Body of pancreas (tissue), 4 donors: Measurements from ENCODE around the gene IFIT2. TPM values are rescaled to one million over a fixed set of nuclear protein-coding genes. Genes with fewer than 3 reads are reported as not detected.

Experiments used
- ATAC-seq: fragments of 150-250 bp; one replicate; pipeline ENCODE4 v1.9.1; 2016
- DNase-seq, 4 donors: peaks; one replicate each; pipeline ENCODE4 v3.0.0-alpha.2; 2019
- H3K27ac ChIP-seq, 4 donors: fragments of 200-600 bp; sonication (generic); 1 replicate in 3 of 4; 2 replicates in 1 of 4; pipeline versions ENCODE4 v1.5.1 to v1.6.1; 2016 to 2019; ENCODE audit warnings: mild to moderate bottlenecking in 1 of 4, mixed read lengths in 1 of 4, moderate library complexity in 1 of 4
- H3K27me3 ChIP-seq, 2 donors: fragments of 200-600 bp; sonication (generic); one replicate each; pipeline ENCODE4 v1.6.0; 2016; ENCODE audit warnings: mild to moderate bottlenecking in 1 of 2
- H3K36me3 ChIP-seq, 2 donors: fragments of 200-600 bp; sonication (generic); replicated peaks in 1 of 2; 2 replicates each; pipeline ENCODE4 v1.5.1; 2016; ENCODE audit warnings: low read depth in 2 of 2; ENCODE audit not compliant: insufficient read depth in 1 of 2
- H3K4me1 ChIP-seq: fragments of 200-600 bp; sonication (generic); one replicate; pipeline ENCODE4 v1.6.0; 2016
- H3K4me3 ChIP-seq, 2 donors: fragments of 200-600 bp; sonication (generic); 1 replicate in 1 of 2; 2 replicates in 1 of 2; pipeline ENCODE4 v1.5.1; 2016 to 2019
- H3K9me3 ChIP-seq, 3 donors: fragments of 200-600 bp; sonication (generic); 1 replicate in 2 of 3; 2 replicates in 1 of 3; pipeline ENCODE4 v1.5.1; 2016
- POLR2A ChIP-seq, 3 donors: fragments of 450-650 bp; IDR thresholded peaks; one replicate each; pipeline ENCODE4 v1.6.1; 2016; ENCODE audit warnings: antibody characterized with exemption in 3 of 3, mild to moderate bottlenecking in 2 of 3
- WGBS, 2 donors: methylation state at CpG; one replicate each; pipeline ENCODE4 v1.1.5; 2017; 5-methylcytosine and 5-hydroxymethylcytosine counted together
- intact Hi-C: fragments of 100-400 bp; cut with DNase I; formaldehyde crosslinking; loops from one replicate; pipeline ENCODE4 v1.15.1; 2023
- total RNA-seq, 2 donors: library from RNA; depleted of rRNA; stranded (reverse); fragments of >200 nt; gene quantifications; one replicate each; pipeline ENCODE4 v1.1.0, GENCODE V29; 2016
- TF ChIP-seq, protein P1 (sequence below), 7 experiments: fragments of 450-650 bp in 4 of 7; fragments of 200-600 bp in 3 of 7; sonication (generic) in 3 of 7; IDR thresholded peaks; one replicate each; pipeline ENCODE4 v1.5.1; 2016 to 2019; ENCODE audit warnings: antibody characterized with exemption in 7 of 7

Gene IFIT2
- total RNA-seq, 2 donors from 2014 or later, result 1.6 TPM; not detected in 1

DNA sequence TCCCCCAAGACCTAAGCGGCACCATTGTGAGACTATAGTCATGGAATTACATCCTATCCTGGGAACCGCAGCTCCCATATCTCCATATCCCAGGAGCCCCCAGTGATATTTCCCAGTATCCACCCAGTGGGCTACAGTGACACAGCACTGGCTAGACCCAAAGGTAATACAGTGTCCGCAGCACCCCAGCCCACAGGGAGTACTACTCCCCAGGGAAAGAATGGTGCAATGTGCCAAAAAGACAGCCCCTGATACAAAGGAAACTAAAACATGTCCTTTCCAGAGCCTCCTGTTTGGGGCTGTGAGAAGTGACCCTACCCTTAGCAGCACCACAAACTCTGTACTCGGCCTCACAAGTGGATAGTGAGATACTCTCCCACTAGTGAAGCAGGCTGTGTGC is 4.5 kb upstream of the IFIT2 start:
- ATAC-seq, result no peak

DNA sequence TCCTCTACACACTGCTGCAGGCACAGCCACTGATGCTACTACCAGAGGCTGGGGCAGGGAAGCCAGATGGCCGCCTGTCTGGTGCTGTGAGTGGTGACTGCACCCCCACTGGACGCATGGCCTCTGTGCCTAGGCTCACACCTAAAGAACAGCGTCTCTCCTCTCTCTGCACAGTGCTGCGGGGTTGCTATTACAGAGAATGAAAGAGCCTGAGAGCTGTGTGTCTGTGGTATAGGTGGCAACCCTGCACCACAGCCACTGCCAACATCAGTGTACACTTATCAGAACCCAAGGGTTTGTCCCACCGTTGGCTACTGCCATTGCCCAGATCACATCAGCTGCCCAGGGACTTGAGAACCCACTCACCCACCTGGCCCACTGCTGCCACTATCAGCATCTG is 4.1 kb upstream of the IFIT2 start:
- no peaks in the 10 kb centered on the region for H3K27me3 ChIP-seq

More for the DNA sequence above, 4.5 kb upstream of the IFIT2 start:
- no peak for TF ChIP-seq POLR2A (IDR thresholded peaks at IDR 0.05)
- TF ChIP-seq, protein P1, sequence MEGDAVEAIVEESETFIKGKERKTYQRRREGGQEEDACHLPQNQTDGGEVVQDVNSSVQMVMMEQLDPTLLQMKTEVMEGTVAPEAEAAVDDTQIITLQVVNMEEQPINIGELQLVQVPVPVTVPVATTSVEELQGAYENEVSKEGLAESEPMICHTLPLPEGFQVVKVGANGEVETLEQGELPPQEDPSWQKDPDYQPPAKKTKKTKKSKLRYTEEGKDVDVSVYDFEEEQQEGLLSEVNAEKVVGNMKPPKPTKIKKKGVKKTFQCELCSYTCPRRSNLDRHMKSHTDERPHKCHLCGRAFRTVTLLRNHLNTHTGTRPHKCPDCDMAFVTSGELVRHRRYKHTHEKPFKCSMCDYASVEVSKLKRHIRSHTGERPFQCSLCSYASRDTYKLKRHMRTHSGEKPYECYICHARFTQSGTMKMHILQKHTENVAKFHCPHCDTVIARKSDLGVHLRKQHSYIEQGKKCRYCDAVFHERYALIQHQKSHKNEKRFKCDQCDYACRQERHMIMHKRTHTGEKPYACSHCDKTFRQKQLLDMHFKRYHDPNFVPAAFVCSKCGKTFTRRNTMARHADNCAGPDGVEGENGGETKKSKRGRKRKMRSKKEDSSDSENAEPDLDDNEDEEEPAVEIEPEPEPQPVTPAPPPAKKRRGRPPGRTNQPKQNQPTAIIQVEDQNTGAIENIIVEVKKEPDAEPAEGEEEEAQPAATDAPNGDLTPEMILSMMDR (IDR thresholded peaks at IDR 0.05), result no peak
- H3K9me3 ChIP-seq, result no peaks in the 10 kb centered on the region
- intact Hi-C loops, result no loop called here
- 88 to 97% methylated on average over 4 of the region's 4 CpGs for WGBS, 2 donors
- no peak overlapping the region for H3K4me3 ChIP-seq
- peaks cover 9% of the 10 kb centered on the region for H3K4me1 ChIP-seq
- DNase-seq, result no peak
- H3K36me3 ChIP-seq, result no peaks in the 10 kb centered on the region
- H3K27me3 ChIP-seq, result no peaks in the 10 kb centered on the region
- no peak overlapping the region for H3K27ac ChIP-seq

DNA sequence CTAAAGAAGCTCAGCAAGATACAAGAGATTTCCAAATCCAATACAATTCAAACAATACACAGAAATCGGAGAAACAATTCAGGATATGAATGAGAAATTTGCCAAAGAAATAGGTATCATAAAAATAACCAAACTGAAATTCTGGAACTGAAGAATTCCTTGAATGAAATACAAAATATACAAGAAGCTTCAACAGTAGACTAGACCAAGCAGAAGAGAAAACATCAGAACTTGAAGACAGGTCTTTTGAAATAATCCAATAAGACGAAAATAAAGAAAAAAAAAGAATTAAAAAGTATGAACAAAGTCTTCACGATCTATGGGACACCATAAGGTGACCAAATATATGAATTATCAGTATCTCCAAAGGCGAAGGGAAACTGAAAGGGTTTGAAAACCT is 2.8 kb upstream of the IFIT2 start:
- 77 to 81% methylated on average over 4 of the region's 4 CpGs for WGBS, 2 donors
- intact Hi-C loops, result no loop called here
- H3K27me3 ChIP-seq, result no peaks in the 10 kb centered on the region
- H3K27ac ChIP-seq, result no peak overlapping the region
- no peak for TF ChIP-seq POLR2A (IDR thresholded peaks at IDR 0.05)
- TF ChIP-seq, protein P1 (IDR thresholded peaks at IDR 0.05), result no peak
- no peaks in the 10 kb centered on the region for H3K36me3 ChIP-seq
- H3K4me3 ChIP-seq, result no peak overlapping the region
- ATAC-seq, result no peak
- peaks cover 24% of the 10 kb centered on the region for H3K4me1 ChIP-seq
- DNase-seq, result no peak
- no peaks in the 10 kb centered on the region for H3K9me3 ChIP-seq

More for the DNA sequence above, 4.1 kb upstream of the IFIT2 start:
- intact Hi-C loops, result no loop called here
- ATAC-seq, result no peak
- Histone ChIP-seq H3K9me3 (no peaks in the 10 kb centered on the region), H3K36me3 (no peaks in the 10 kb centered on the region), H3K27ac (no peak overlapping the region), H3K4me1 (peaks cover 14% of the 10 kb centered on the region), H3K4me3 (no peak overlapping the region)
- no peak for DNase-seq
- WGBS, 2 donors, result 78 to 95% methylated on average over 1 to 5 of the region's 5 CpGs
- TF ChIP-seq POLR2A (IDR thresholded peaks at IDR 0.05), result no peak
- TF ChIP-seq, protein P1 (IDR thresholded peaks at IDR 0.05), result no peak

DNA sequence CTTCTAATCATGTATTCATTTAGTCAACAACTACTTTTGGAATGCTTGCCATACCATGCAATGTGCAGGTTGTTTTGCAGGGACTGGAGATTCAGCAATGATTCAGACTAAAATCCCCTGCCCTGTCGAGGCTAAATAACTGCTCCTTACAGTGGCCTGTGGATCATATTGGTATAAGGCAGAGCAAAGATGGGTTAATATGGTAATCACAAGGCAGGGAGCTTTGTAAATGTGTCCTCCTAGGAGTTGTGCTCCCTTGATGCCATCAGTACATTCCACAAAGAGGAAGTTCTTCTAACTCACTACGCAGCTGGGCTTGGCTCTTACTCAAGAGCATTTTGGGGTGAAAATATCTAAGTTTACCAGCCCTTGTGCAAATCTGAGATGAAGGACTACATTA is 614 bp upstream of the IFIT2 start:
- DNase-seq (peak in 1 of 4 donors; percentile 52), ATAC-seq (peak; percentile 59)
- H3K27me3 ChIP-seq, result no peaks in the 10 kb centered on the region
- no peak overlapping the region for H3K4me3 ChIP-seq
- H3K4me1 ChIP-seq, result peaks cover 26% of the 10 kb centered on the region
- H3K9me3 ChIP-seq, result no peaks in the 10 kb centered on the region
- WGBS, 2 donors, result 13 to 19% methylated on average over 2 of the region's 2 CpGs
- intact Hi-C loops, result no loop called here
- no peaks in the 10 kb centered on the region for H3K36me3 ChIP-seq
- H3K27ac ChIP-seq, result peak overlapping the region; percentile 56 to 90 (median 80)
- TF ChIP-seq, protein P1 (IDR thresholded peaks at IDR 0.05), result no peak
- no peak for TF ChIP-seq POLR2A (IDR thresholded peaks at IDR 0.05)

DNA sequence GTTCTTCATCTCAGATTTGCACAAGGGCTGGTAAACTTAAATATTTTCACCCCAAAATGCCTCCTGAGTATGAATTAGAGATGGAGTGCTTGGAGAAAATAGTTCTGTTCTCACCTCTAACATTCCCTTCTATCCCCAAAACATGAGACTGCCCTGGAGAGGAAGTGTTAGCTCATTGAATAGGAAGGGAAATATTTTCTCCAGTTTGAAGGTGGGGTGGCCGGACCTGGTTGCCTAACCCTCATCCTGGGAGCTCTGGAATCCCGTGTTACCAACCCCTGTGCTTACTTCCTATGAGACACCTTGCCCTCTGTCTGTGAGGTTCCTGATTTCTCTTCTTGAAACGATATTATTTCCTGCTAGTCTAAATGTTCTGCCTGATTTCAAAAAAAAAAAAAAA is 779 bp downstream of the IFIT2 start:
- intact Hi-C loops, result no loop called here
- ATAC-seq, result peak; percentile 31
- H3K27ac ChIP-seq, result peak overlapping the region; percentile 76 to 90 (median 80)
- DNase-seq, result no peak
- H3K4me1 ChIP-seq, result peaks cover 26% of the 10 kb centered on the region
- no peaks in the 10 kb centered on the region for H3K36me3 ChIP-seq
- no peaks in the 10 kb centered on the region for H3K9me3 ChIP-seq
- no peak overlapping the region for H3K4me3 ChIP-seq
- H3K27me3 ChIP-seq, result no peaks in the 10 kb centered on the region
- 24 to 43% methylated on average over 3 of the region's 3 CpGs for WGBS, 2 donors
- TF ChIP-seq, protein P1 (IDR thresholded peaks at IDR 0.05), result no peak
- TF ChIP-seq POLR2A (IDR thresholded peaks at IDR 0.05), result peak in 1 of 3 donors; percentile 5
